Breast epithelium (tissue), 4 donors: ENCODE data around the gene LSM12. TPM values are rescaled to one million over a fixed set of nuclear protein-coding genes. Genes with fewer than 3 reads are reported as not detected.
"Not testable (repeated sequence)": the region's sequence is repeated elsewhere in the genome, so short reads cannot be mapped to it uniquely, and the experiment has no call there.

Experiments
- DNase-seq, 2 donors: peaks; one replicate each; pipeline ENCODE4 v3.0.0-alpha.2; 2019; ENCODE audit warnings: low spot score in 2 of 2
- H3K27ac ChIP-seq, 2 donors: fragments of 200-600 bp; sonication (generic) in 1 of 2; one replicate each; pipeline ENCODE4 v1.5.1; 2016 to 2019; ENCODE audit warnings: mild to moderate bottlenecking in 1 of 2
- H3K27me3 ChIP-seq, 2 donors: fragments of 200-600 bp; sonication (generic) in 1 of 2; one replicate each; pipeline versions ENCODE4 v1.5.1 to v1.6.0; 2017 to 2019; ENCODE audit warnings: control low read depth in 1 of 2, mild to moderate bottlenecking in 1 of 2
- H3K36me3 ChIP-seq: fragments of 200-600 bp; one replicate; pipeline ENCODE4 v1.5.1; 2019
- H3K4me1 ChIP-seq, 2 donors: fragments of 200-600 bp; sonication (generic); one replicate each; pipeline ENCODE4 v1.5.1; 2016 to 2019; ENCODE audit warnings: control low read depth in 1 of 2
- H3K4me3 ChIP-seq, 3 donors: fragments of 200-600 bp; sonication (generic); 1 replicate in 2 of 3; 2 replicates in 1 of 3; pipeline ENCODE4 v1.5.1; 2016 to 2019; ENCODE audit warnings: mild to moderate bottlenecking in 3 of 3, moderate library complexity in 2 of 3
- H3K9me3 ChIP-seq, 2 donors: fragments of 200-600 bp; sonication (generic) in 1 of 2; one replicate each; pipeline ENCODE4 v1.5.1; 2016 to 2019; ENCODE audit warnings: control low read depth in 1 of 2
- POLR2A ChIP-seq: fragments of 450-650 bp; IDR thresholded peaks from one replicate; pipeline ENCODE4 v1.6.1; 2016; ENCODE audit warnings: antibody characterized with exemption, mild to moderate bottlenecking, moderate library complexity
- POLR2AphosphoS5 ChIP-seq, 3 donors: sonication (generic); formaldehyde crosslinking; IDR thresholded peaks; one replicate each; pipeline ENCODE4 v1.6.1; 2017; ENCODE audit warnings: antibody characterized with exemption in 3 of 3
- intact Hi-C: fragments of 100-400 bp; cut with DNase I; formaldehyde crosslinking; loops from one replicate; pipeline ENCODE4 v1.15.1; 2023; ENCODE audit warnings: low total_unique reads
- total RNA-seq, 3 donors: library from RNA; depleted of rRNA; stranded (reverse); fragments of >200 nt; gene quantifications; one replicate each; pipeline ENCODE4 v1.1.0, GENCODE V29; 2016
- TF ChIP-seq, protein P1 (sequence below), 3 donors: fragments of 450-650 bp; IDR thresholded peaks; one replicate each; pipeline ENCODE4 v1.5.1; 2016 to 2017; ENCODE audit warnings: antibody characterized with exemption in 3 of 3, mild to moderate bottlenecking in 3 of 3, moderate library complexity in 3 of 3

The LSM12 gene
- total RNA-seq, 3 donors from 2014 or later: 36.8 to 45.4 (median 43.6) TPM

DNA sequence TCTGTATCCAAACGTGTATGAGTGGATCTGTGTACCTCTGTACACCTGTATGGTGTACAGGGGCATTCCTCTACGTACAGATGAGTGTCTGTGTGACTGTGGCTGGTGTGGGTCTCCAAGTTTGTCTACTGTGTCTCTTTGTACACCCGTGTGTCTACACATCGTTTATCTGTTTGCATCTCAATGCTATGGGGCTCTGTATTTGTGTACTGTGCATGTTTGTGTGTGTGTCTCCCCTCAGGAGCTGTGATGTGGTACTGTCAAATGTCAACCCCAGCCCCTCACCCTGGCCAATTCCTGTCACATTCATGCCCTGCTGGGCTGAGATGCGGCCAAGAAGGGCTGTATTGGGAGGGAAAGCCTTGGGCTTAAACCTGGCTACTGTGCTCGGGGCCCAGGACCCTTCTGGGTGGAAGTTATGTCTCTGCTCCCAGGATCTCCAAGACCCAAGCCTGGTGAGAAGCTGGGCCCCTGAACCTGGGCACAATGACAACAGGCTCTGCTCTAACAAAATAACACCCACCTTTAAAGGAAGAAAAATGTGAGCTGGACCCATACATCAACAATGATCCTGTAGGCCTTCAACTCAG lies 65.5 kb downstream of the LSM12 start:
- TF ChIP-seq POLR2A (no peak), POLR2AphosphoS5 (IDR thresholded peaks at IDR 0.05) (no peak)
- TF ChIP-seq, protein P1, sequence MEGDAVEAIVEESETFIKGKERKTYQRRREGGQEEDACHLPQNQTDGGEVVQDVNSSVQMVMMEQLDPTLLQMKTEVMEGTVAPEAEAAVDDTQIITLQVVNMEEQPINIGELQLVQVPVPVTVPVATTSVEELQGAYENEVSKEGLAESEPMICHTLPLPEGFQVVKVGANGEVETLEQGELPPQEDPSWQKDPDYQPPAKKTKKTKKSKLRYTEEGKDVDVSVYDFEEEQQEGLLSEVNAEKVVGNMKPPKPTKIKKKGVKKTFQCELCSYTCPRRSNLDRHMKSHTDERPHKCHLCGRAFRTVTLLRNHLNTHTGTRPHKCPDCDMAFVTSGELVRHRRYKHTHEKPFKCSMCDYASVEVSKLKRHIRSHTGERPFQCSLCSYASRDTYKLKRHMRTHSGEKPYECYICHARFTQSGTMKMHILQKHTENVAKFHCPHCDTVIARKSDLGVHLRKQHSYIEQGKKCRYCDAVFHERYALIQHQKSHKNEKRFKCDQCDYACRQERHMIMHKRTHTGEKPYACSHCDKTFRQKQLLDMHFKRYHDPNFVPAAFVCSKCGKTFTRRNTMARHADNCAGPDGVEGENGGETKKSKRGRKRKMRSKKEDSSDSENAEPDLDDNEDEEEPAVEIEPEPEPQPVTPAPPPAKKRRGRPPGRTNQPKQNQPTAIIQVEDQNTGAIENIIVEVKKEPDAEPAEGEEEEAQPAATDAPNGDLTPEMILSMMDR (IDR thresholded peaks at IDR 0.05): no peak
- H3K27ac ChIP-seq: no peak overlapping the region
- DNase-seq: no peak
- H3K27me3 ChIP-seq: peaks cover 0 to 22% of the 10 kb centered on the region in 2 donors
- intact Hi-C loops: no loop called here
- no peaks in the 10 kb centered on the region for H3K9me3 ChIP-seq
- no peaks in the 10 kb centered on the region for H3K36me3 ChIP-seq
- H3K4me1 ChIP-seq: no peaks in the 10 kb centered on the region
- H3K4me3 ChIP-seq: no peak overlapping the region

DNA sequence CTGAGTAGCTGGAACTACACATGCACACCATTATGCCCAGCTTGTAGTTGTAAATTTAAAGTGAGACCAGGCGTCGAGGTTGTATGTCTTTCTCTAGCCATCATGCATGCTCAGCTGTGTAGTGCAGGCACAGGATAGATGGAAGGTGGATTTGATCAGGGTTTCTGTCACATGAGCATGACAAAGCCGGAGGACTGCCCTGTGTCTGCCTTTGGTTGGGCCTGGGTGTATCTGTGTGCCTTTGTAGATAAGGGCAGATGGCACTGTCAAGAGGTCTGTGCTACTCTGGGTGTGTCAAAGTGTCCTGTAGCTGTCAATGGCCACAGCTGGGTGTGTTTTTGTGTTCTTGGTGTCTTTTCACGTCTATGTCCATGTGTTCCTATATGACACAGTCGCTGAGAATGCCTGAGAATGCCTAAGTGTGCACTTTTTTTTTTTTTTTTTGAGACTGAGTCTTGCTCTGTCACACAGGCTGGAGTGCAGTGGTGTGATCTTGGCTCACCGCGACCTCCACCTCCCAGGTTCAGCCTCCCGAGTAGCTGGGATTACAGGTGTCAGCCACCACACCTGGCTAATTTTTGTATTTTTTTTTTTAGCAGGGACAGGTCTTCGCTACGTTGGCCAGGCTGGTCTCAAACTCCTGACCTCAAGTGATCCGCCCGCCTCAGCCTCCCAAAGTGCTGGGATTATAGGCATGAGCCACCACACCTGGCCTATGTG lies 66.2 kb downstream of the LSM12 start:
- TF ChIP-seq POLR2AphosphoS5 (IDR thresholded peaks at IDR 0.05) (no peak), POLR2A (no peak)
- TF ChIP-seq, protein P1 (IDR thresholded peaks at IDR 0.05): no peak
- H3K4me3 ChIP-seq: no peak overlapping the region
- no peak for DNase-seq
- intact Hi-C loops: no loop called here
- peaks cover 0 to 23% of the 10 kb centered on the region in 2 donors for H3K27me3 ChIP-seq
- H3K36me3 ChIP-seq: no peaks in the 10 kb centered on the region
- no peak overlapping the region for H3K27ac ChIP-seq
- H3K9me3 ChIP-seq: no peaks in the 10 kb centered on the region
- H3K4me1 ChIP-seq: no peaks in the 10 kb centered on the region

DNA sequence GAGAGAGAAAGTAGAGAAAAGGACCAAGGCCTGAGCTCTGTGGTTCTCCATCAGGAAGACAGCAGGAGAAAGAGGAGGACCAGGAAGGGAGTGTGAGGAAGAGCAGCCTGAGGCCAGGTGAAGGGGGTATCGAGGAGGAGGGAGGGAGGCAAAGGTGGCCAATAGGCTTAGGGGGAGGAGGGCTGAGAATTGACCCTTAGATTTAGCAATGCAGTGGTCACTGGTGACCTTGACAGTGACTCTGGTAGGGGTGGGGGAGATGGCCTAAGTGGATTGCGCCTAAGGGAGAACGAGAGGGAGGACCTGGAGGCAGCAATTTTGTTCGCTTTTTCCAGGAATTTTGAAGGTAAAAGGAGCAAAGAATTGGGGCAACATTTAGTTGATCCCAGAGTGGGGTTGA lies 67.4 kb downstream of the LSM12 start:
- intact Hi-C loops: no loop called here
- H3K4me3 ChIP-seq: no peak overlapping the region
- no peaks in the 10 kb centered on the region for H3K36me3 ChIP-seq
- TF ChIP-seq POLR2AphosphoS5 (IDR thresholded peaks at IDR 0.05) (no peak), POLR2A (no peak)
- H3K27me3 ChIP-seq: peaks cover 0 to 17% of the 10 kb centered on the region in 2 donors
- no peaks in the 10 kb centered on the region for H3K9me3 ChIP-seq
- no peaks in the 10 kb centered on the region for H3K4me1 ChIP-seq
- H3K27ac ChIP-seq: no peak overlapping the region
- no peak for DNase-seq

DNA sequence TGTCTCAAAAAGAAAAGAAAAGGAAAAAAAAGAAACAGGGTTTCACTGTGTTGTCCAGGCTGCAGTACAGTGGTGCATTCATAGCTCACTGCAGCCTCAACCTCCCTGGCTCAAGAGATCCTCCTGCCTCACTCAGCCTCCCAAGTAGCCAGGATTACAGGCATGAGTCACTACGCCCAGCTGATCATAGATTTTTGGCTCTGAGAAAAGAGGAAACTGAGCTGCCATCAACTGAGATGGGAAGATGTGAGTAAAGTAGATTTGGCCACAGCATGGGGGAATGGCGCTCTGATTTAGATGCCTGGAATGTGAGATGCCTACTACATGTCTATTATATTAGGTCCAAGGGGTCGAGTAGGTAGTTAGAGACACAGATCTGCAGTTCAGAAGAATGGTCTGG lies 67.9 kb downstream of the LSM12 start:
- DNase-seq: no peak
- Histone ChIP-seq H3K4me1 (no peaks in the 10 kb centered on the region), H3K27me3 (peaks cover 0 to 17% of the 10 kb centered on the region in 2 donors), H3K4me3 (no peak overlapping the region), H3K27ac (no peak overlapping the region), H3K9me3 (no peaks in the 10 kb centered on the region), H3K36me3 (no peaks in the 10 kb centered on the region)
- intact Hi-C loops: no loop called here
- TF ChIP-seq, protein P1 (IDR thresholded peaks at IDR 0.05): no peak
- TF ChIP-seq POLR2A (no peak), POLR2AphosphoS5 (IDR thresholded peaks at IDR 0.05) (no peak)

DNA sequence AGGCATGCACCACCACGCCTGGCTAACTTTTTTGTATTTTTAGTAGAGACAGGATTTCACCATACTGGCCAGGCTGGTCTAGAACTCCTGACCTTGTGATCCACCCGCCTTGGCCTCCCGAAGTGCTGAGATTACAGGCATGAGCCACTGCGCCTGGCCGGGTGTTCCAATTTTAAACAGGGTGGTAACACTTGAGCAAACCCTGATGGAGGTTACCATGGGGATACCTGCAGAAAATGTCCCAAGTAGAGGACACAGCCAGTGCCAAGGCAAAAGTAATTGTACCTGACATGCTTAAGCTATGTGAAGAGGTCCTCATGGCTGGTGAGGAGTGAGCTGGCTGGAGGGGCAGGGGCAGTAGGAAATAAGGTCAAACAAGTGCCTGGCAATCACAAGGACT lies 69.3 kb downstream of the LSM12 start:
- H3K4me1 ChIP-seq, DNase-seq, H3K9me3 ChIP-seq, H3K36me3 ChIP-seq, H3K27ac ChIP-seq, H3K4me3 ChIP-seq, intact Hi-C loops: not testable (repeated sequence)
- peaks cover 0 to 17% of the 10 kb centered on the region in 2 donors for H3K27me3 ChIP-seq

DNA sequence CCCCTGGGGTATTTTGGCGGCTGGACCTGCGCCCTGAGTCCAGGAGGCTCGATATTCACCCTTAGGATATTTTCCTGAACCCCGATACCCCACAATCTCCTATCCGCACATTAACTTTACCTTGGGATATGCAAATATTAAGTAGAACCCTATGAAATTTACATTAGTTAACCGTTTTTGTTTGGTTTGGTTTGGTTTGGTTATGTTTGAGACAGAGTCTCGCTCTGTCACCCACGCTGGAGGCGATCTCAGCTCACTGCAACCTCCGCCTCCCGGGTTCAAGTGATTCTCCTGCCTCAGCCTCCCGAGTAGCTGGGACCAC lies 71.4 kb downstream of the LSM12 start:
- peak overlapping the region; percentile 3 to 65 (median 43) for H3K4me3 ChIP-seq
- no peak for DNase-seq
- H3K9me3 ChIP-seq: no peaks in the 10 kb centered on the region
- no peaks in the 10 kb centered on the region for H3K36me3 ChIP-seq
- TF ChIP-seq POLR2A: no peak
- TF ChIP-seq, protein P1 (IDR thresholded peaks at IDR 0.05): no peak
- no peak for TF ChIP-seq POLR2AphosphoS5 (IDR thresholded peaks at IDR 0.05)
- no peaks in the 10 kb centered on the region for H3K4me1 ChIP-seq
- peaks cover 0 to 17% of the 10 kb centered on the region in 2 donors for H3K27me3 ChIP-seq
- H3K27ac ChIP-seq: no peak overlapping the region
- intact Hi-C loops: no loop called here
